ENCODE measurements around the gene DHX15. TPM values are rescaled to one million over a fixed set of nuclear protein-coding genes. Genes with fewer than 3 reads are reported as not detected.

The DHX15 gene
- total RNA-seq, 1 experiment from 2014 or later: 287 TPM

GRCh38 chr4:24622146-24622834 is 37.9 kb upstream of the DHX15 start:
- Histone ChIP-seq H3K14ac (ENCODE audit: insufficient read depth, low read length) (no peak overlapping the region), H3K27ac (ENCODE audit: insufficient read length, low read depth, low read length) (no peak overlapping the region), H2BK15ac (ENCODE audit: low read depth, low read length) (no peak overlapping the region), H2BK120ac (ENCODE audit: low read depth, low read length, poor library complexity, severe bottlenecking) (no peak overlapping the region), H2AFZ (ENCODE audit: low read length) (no peak overlapping the region), H2BK5ac (ENCODE audit: insufficient read length, low read length) (no peak overlapping the region), H4K20me1 (ENCODE audit: control insufficient read depth, insufficient read depth, insufficient read length) (no peaks in the 10 kb centered on the region), H3K4me1 (ENCODE audit: insufficient read depth, low read length) (no peaks in the 10 kb centered on the region; the same call in 1 of the 2 replicates), H3K4ac (ENCODE audit: low read depth, low read length) (no peak overlapping the region), H3K9ac (ENCODE audit: extremely low read depth, insufficient read length, low read length) (no peak overlapping the region), H2BK20ac (ENCODE audit: low read depth, low read length, poor library complexity, severe bottlenecking) (no peak overlapping the region), H3K23me2 (ENCODE audit: insufficient read length, low read depth, low read length, poor library complexity, severe bottlenecking) (no peaks in the 10 kb centered on the region), H3K23ac (ENCODE audit: insufficient read length, low read depth, low read length) (no peak overlapping the region), H3K56ac (ENCODE audit: insufficient read length, low read depth, low read length) (no peak overlapping the region), H3K18ac (ENCODE audit: insufficient read length, low read depth, low read length) (no peak overlapping the region), H4K91ac (ENCODE audit: insufficient read length, low read depth, low read length) (no peak overlapping the region), H3K27me3 (ENCODE audit: insufficient read depth, low read length) (no peaks in the 10 kb centered on the region), H3T11ph (ENCODE audit: low read length) (no peak overlapping the region), H3K4me2 (ENCODE audit: insufficient read depth, insufficient read length, low read length) (no peak overlapping the region), H4K5ac (ENCODE audit: insufficient read length, low read depth, low read length) (no peak overlapping the region), H2BK12ac (ENCODE audit: insufficient read length, low read depth, low read length) (no peak overlapping the region), H2AK5ac (ENCODE audit: insufficient read length, low read length) (no peak overlapping the region), H3K79me2 (ENCODE audit: insufficient read depth, low read length) (no peaks in the 10 kb centered on the region), H3K9me3 (ENCODE audit: control insufficient read depth, low read depth, low read length) (no peaks in the 10 kb centered on the region), H3K79me1 (ENCODE audit: insufficient read depth, low read depth, low read length, poor library complexity, severe bottlenecking) (no peaks in the 10 kb centered on the region), H4K8ac (replicated peaks; ENCODE audit: insufficient read length, low read depth, low read length) (no peak overlapping the region)
- Mint-ChIP-seq H3K27me3 (ENCODE audit: low read depth) (no peaks in the 10 kb centered on the region; the same call in 1 of the 2 replicates), H3K9me3 (peaks cover 22 to 27% of the 10 kb centered on the region in 2 experiments), H3K4me1 (peaks cover 7 to 9% of the 10 kb centered on the region in 2 experiments), H3K27ac (no peak overlapping the region), H3K4me3 (no peak overlapping the region), H3K36me3 (ENCODE audit: insufficient read depth in 1 of 3, low read depth in 3 of 3) (peaks cover 2 to 22% (median 3%) of the 10 kb centered on the region in 3 experiments; a peak in 5 of 7 replicates)
- DNase-seq: no peak
- no peak for TF ChIP-seq CTCF (conservative IDR thresholded peaks at IDR 0.05)
- WGBS (ENCODE audit: extremely low coverage, insufficient read length, low lambda C conversion rate): no CpG with 5 or more reads among the region's 3 CpGs
